IMR-90 (cell line): ENCODE data around the gene ARHGAP10. TPM values are rescaled to one million over a fixed set of nuclear protein-coding genes. Genes with fewer than 3 reads are reported as not detected.

Experiments used
- ATAC-seq: fragments of 200-7000 bp; cut with Tn5 transposase; 2 replicates; pipeline ENCODE4 v1.9.1; 2020; ENCODE audit warnings: low read depth, mild to moderate bottlenecking, moderate library complexity
- BruUV-seq: library from RNA; stranded (reverse); fragments of 400-500 nt; replicated peaks from 2 replicates; lab custom pipeline; 2021; lab: Mats Ljungman, UMichigan
- CTCF ChIA-PET: fragments of 300-600 bp; formaldehyde crosslinking; extraction: SDS; loops from one replicate; lab custom pipeline; 2021; ENCODE audit warnings: antibody characterized with exemption; lab: Yijun Ruan, JAX
- POLR2A ChIA-PET: fragments of 300-600 bp; sonication (Branson Sonifier 250); formaldehyde crosslinking; loops from one replicate; lab custom pipeline; 2022; ENCODE audit warnings: antibody characterized with exemption; ENCODE audit not compliant: unreplicated experiment; lab: Charles Lee
- DNase-seq: peaks from one replicate; pipeline ENCODE4 v3.0.0; 2013
- H2AFZ ChIP-seq: replicated peaks from 2 replicates; pipeline ENCODE3; 2013; ENCODE audit warnings: low read length, mild to moderate bottlenecking; ENCODE audit not compliant: poor library complexity
- H2AK5ac ChIP-seq: 2 replicates; pipeline ENCODE4 v1.6.1; 2013; ENCODE audit warnings: low read depth, low read length, inconsistent platforms
- H2AK9ac ChIP-seq: replicated peaks from 2 replicates; pipeline ENCODE3; 2013; ENCODE audit warnings: mild to moderate bottlenecking, low read depth, low read length, moderate library complexity; ENCODE audit not compliant: poor library complexity
- H2BK120ac ChIP-seq: 2 replicates; pipeline ENCODE4 v1.6.1; 2013; ENCODE audit warnings: low read depth, low read length, inconsistent platforms
- H2BK15ac ChIP-seq: 3 replicates; pipeline ENCODE4 v1.6.1; 2013; ENCODE audit warnings: low read depth, low read length, inconsistent platforms
- H2BK20ac ChIP-seq: 2 replicates; pipeline ENCODE4 v1.6.1; 2013; ENCODE audit warnings: low read depth, mild to moderate bottlenecking, inconsistent platforms, low read length, moderate library complexity
- H2BK5ac ChIP-seq: 2 replicates; pipeline ENCODE4 v1.6.1; 2013; ENCODE audit warnings: mild to moderate bottlenecking, low read depth, low read length, inconsistent platforms; ENCODE audit not compliant: poor library complexity, severe bottlenecking
- H3K14ac ChIP-seq: replicated peaks from 2 replicates; pipeline ENCODE4 v1.6.1; 2013; ENCODE audit warnings: low read depth, low read length, inconsistent platforms
- H3K18ac ChIP-seq: 2 replicates; pipeline ENCODE4 v1.6.1; 2013; ENCODE audit warnings: low read depth, low read length, control low read depth
- H3K23ac ChIP-seq: 2 replicates; pipeline ENCODE4 v1.6.1; 2013; ENCODE audit warnings: low read depth, low read length, inconsistent platforms
- H3K27ac ChIP-seq: 2 replicates; pipeline ENCODE4 v1.5.1; 2013; ENCODE audit warnings: mild to moderate bottlenecking, control low read depth, low read length; ENCODE audit not compliant: insufficient read depth
- H3K27me3 ChIP-seq: 2 replicates; pipeline ENCODE4 v1.6.1; 2013; ENCODE audit warnings: low read length; ENCODE audit not compliant: control insufficient read depth, insufficient read depth
- H3K36me3 ChIP-seq: 2 replicates; pipeline ENCODE4 v1.6.1; 2013; ENCODE audit warnings: low read length, mixed read lengths; ENCODE audit not compliant: control insufficient read depth, insufficient read depth
- H3K4ac ChIP-seq: 2 replicates; pipeline ENCODE4 v1.6.1; 2013; ENCODE audit warnings: low read depth, low read length, inconsistent platforms
- H3K4me1 ChIP-seq: 2 replicates; pipeline ENCODE4 v1.6.1; 2013; ENCODE audit warnings: low read length, mixed read lengths; ENCODE audit not compliant: control insufficient read depth, insufficient read depth
- H3K4me2 ChIP-seq: 2 replicates; pipeline ENCODE4 v1.6.1; 2013; ENCODE audit warnings: low read depth, mild to moderate bottlenecking, control low read depth, low read length, moderate library complexity
- H3K4me3 ChIP-seq: 2 replicates; pipeline ENCODE4 v1.5.1; 2013; ENCODE audit warnings: low read depth, mild to moderate bottlenecking, control low read depth, low read length, moderate library complexity; ENCODE audit not compliant: insufficient read depth
- H3K56ac ChIP-seq: 2 replicates; pipeline ENCODE4 v1.6.1; 2013; ENCODE audit warnings: low read length, inconsistent platforms; ENCODE audit not compliant: insufficient read depth; ENCODE audit errors: extremely low read depth
- H3K79me1 ChIP-seq, 2 experiments: 2 replicates each; pipeline ENCODE4 v1.6.1; 2013; ENCODE audit warnings: low read length in 2 of 2, inconsistent platforms in 1 of 2, low read depth in 1 of 2
- H3K9ac ChIP-seq: 2 replicates; pipeline ENCODE4 v1.6.1; 2013; ENCODE audit warnings: low read depth, low read length, control low read depth
- H3K9me1 ChIP-seq: 2 replicates; pipeline ENCODE4 v1.6.1; 2013; ENCODE audit warnings: low read length, inconsistent platforms; ENCODE audit not compliant: insufficient read depth
- H3K9me3 ChIP-seq: 2 replicates; pipeline ENCODE4 v1.6.1; 2013; ENCODE audit warnings: low read length; ENCODE audit not compliant: control insufficient read depth, insufficient read depth
- H4K20me1 ChIP-seq: 2 replicates; pipeline ENCODE4 v1.6.1; 2013; ENCODE audit warnings: low read length, inconsistent platforms; ENCODE audit not compliant: insufficient read depth
- H4K5ac ChIP-seq: 2 replicates; pipeline ENCODE4 v1.6.1; 2013; ENCODE audit warnings: mild to moderate bottlenecking, low read depth, low read length, control low read depth
- H4K8ac ChIP-seq, 2 experiments: 2 replicates each; pipeline ENCODE4 v1.6.1; 2013; ENCODE audit warnings: low read depth in 2 of 2, low read length in 2 of 2, control low read depth in 1 of 2, inconsistent platforms in 1 of 2
- H4K91ac ChIP-seq: 2 replicates; pipeline ENCODE4 v1.6.1; 2013; ENCODE audit warnings: low read depth, low read length, inconsistent platforms; ENCODE audit not compliant: insufficient read depth
- BHLHE40 ChIP-seq: fragments of 150-350 bp; IDR thresholded peaks from 2 replicates; pipeline ENCODE4 v1.6.1; 2016; ENCODE audit warnings: mild to moderate bottlenecking, low read depth, low read length
- CEBPB ChIP-seq: IDR thresholded peaks from 2 replicates; pipeline ENCODE4 v1.6.1; 2012; ENCODE audit warnings: low read depth, low read length, improper control_type of control experiment
- CHD1 ChIP-seq: IDR thresholded peaks from 2 replicates; pipeline ENCODE4 v1.6.1; 2012; ENCODE audit warnings: low read depth, low read length, improper control_type of control experiment
- FOS ChIP-seq: fragments of 150-350 bp; IDR thresholded peaks from 2 replicates; pipeline ENCODE4 v1.6.1; 2016; ENCODE audit warnings: low read depth, low read length
- MAFK ChIP-seq: IDR thresholded peaks from 2 replicates; pipeline ENCODE4 v1.6.1; 2012; ENCODE audit warnings: low read depth, low read length, improper control_type of control experiment
- MAZ ChIP-seq: IDR thresholded peaks from 2 replicates; pipeline ENCODE4 v1.6.1; 2012; ENCODE audit warnings: low read depth, mild to moderate bottlenecking, low read length, improper control_type of control experiment, moderate library complexity, borderline replicate concordance
- MXI1 ChIP-seq: IDR thresholded peaks from 2 replicates; pipeline ENCODE4 v1.6.1; 2012; ENCODE audit warnings: low read depth, mild to moderate bottlenecking, low read length, moderate library complexity, borderline replicate concordance
- NFE2L2 ChIP-seq: fragments of 150-350 bp; IDR thresholded peaks from 2 replicates; pipeline ENCODE4 v1.6.1; 2016; ENCODE audit warnings: low read depth, mild to moderate bottlenecking, low read length
- POLR2A ChIP-seq: IDR thresholded peaks from 2 replicates; pipeline ENCODE4 v1.6.1; 2012; ENCODE audit warnings: mild to moderate bottlenecking, low read depth, low read length
- RAD21 ChIP-seq: IDR thresholded peaks from 2 replicates; pipeline ENCODE4 v1.6.1; 2012; ENCODE audit warnings: low read length, improper control_type of control experiment
- RCOR1 ChIP-seq: IDR thresholded peaks from 2 replicates; pipeline ENCODE4 v1.6.1; 2012; ENCODE audit warnings: mild to moderate bottlenecking, low read length, improper control_type of control experiment; ENCODE audit not compliant: insufficient replicate concordance
- RFX5 ChIP-seq: IDR thresholded peaks from 2 replicates; pipeline ENCODE4 v1.8.0; 2012; ENCODE audit warnings: low read depth, mild to moderate bottlenecking, low read length, moderate library complexity
- SMC3 ChIP-seq: fragments of 150-350 bp; IDR thresholded peaks from 2 replicates; pipeline ENCODE4 v1.6.1; 2016; ENCODE audit warnings: low read depth, mild to moderate bottlenecking, antibody characterized with exemption, low read length, moderate library complexity
- USF2 ChIP-seq: fragments of 150-350 bp; IDR thresholded peaks from 2 replicates; pipeline ENCODE4 v1.6.1; 2017; ENCODE audit warnings: mild to moderate bottlenecking, antibody characterized with exemption, low read length, low read depth
- WGBS, 2 experiments: methylation state at CpG; one replicate each; pipeline versions ENCODE4 v1.1.5 to v1.1.7; 2013; ENCODE audit warnings: missing lambda C conversion rate in 2 of 2; ENCODE audit not compliant: insufficient read length in 1 of 2; ENCODE audit errors: extremely low coverage in 2 of 2; 5-methylcytosine and 5-hydroxymethylcytosine counted together
- dilution Hi-C: fragments of 300-500 bp; cut with HindIII; formaldehyde crosslinking; loops from one replicate; pipeline ENCODE4 v1.14.3; 2018; ENCODE audit warnings: low sequenced_read_pairs; ENCODE audit not compliant: unreplicated experiment
- in situ Hi-C: fragments of 300-500 bp; cut with MboI; formaldehyde crosslinking; loops from 3 replicates; pipeline ENCODE4 v1.14.3; 2019; ENCODE audit warnings: low sequenced_read_pairs, inconsistent platforms, mixed read lengths
- intact Hi-C: fragments of 100-400 bp; cut with micrococcal nuclease; formaldehyde crosslinking; loops from 2 replicates; pipeline ENCODE4 v1.10.0; 2022
- polyA plus RNA-seq, 3 experiments: library from polyadenylated mRNA; depleted of rRNA; stranded (reverse); fragments of >200 nt; gene quantifications; 2 replicates each; pipeline ENCODE4 v1.2.3, GENCODE V29; 2012; ENCODE audit warnings: low replicate concordance in 1 of 3
- total RNA-seq: library from RNA; depleted of rRNA; stranded (reverse); fragments of >200 nt; gene quantifications from 2 replicates; pipeline ENCODE4 v1.2.3, GENCODE V29; 2012
- TF ChIP-seq, protein P1 (sequence below): conservative IDR thresholded peaks from 2 replicates; pipeline ENCODE4 v1.5.1; 2012; ENCODE audit warnings: mild to moderate bottlenecking, low read depth, low read length, improper control_type of control experiment
- TF ChIP-seq, protein P2 (sequence below): fragments of 150-350 bp; IDR thresholded peaks from 2 replicates; pipeline ENCODE4 v1.6.1; 2016; ENCODE audit warnings: low read depth, mild to moderate bottlenecking, low read length, moderate library complexity, borderline replicate concordance

The ARHGAP10 gene
- total and polyA plus RNA-seq, 2 of the 4 experiments (the other 2 are of a cell fraction) = 27.1 to 29.4 TPM

DNA sequence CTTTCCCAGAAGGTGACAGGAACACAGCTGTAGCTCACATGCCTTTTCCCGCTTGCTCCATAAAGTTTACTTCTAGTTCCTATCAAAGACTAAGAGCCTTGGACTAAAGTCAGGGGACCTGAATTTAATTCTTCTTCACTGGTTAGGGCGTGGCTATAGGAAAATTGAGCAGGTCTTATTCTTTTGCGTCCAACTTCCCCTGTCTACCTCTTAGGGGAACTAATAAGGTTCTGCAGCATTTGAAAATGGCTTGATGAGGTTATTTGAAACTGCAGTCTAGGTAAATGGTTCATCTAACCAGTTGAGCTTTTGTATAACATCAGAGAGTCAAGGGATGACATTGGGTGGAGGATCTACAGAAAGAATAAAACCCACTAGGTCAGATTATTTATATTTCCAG lies 2.6 kb downstream of the ARHGAP10 start:
- Histone ChIP-seq H2AFZ (no peak overlapping the region), H2BK5ac (peak overlapping the region; percentile 12), H3K56ac (no peak overlapping the region), H4K20me1 (peaks cover 25% of the 10 kb centered on the region; the same call in 1 of the 2 replicates), H3K4ac (no peak overlapping the region), H2AK9ac (no peak overlapping the region), H3K4me1 (peaks cover 16% of the 10 kb centered on the region), H3K14ac (no peak overlapping the region), H3K18ac (no peak overlapping the region), H4K91ac (no peak overlapping the region), H3K9me3 (no peaks in the 10 kb centered on the region), H3K9ac (peak overlapping the region; percentile 98; the same call in 1 of the 2 replicates), H3K27me3 (no peaks in the 10 kb centered on the region), H3K79me1 (peaks cover 20 to 60% of the 10 kb centered on the region in 2 experiments; a peak in 3 of 4 replicates), H2BK20ac (no peak overlapping the region), H3K27ac (no peak overlapping the region), H3K36me3 (no peaks in the 10 kb centered on the region), H3K23ac (0 out of 2 replicates have a peak overlapping the region, but pooled peaks have one; percentile 10), H4K5ac (no peak overlapping the region; the same call in 1 of the 2 replicates), H2BK120ac (no peak overlapping the region), H3K4me3 (peak overlapping the region; percentile 97; the same call in 1 of the 2 replicates), H2BK15ac (no peak overlapping the region), H3K9me1 (peaks cover 7% of the 10 kb centered on the region), H3K4me2 (peak overlapping the region; percentile 91), H4K8ac (no peak overlapping the region), H2AK5ac (no peak overlapping the region)
- ATAC-seq (no peak), DNase-seq (no peak)
- BruUV-seq = no TSS peak
- ChIA-PET CTCF (interaction anchor here (1.6 kb wide), 1 partner anchor 133 kb away, joined by 4 read pairs; no protein-coding TSS in a partner anchor), POLR2A (no interaction called here)
- 100% methylated on average over 1 of the region's 3 CpGs; no CpG with 5 or more reads in 1 of the 2 experiments for WGBS, 2 experiments
- TF ChIP-seq MAFK (no peak), RAD21 (no peak), RCOR1 (no peak), MXI1 (no peak), RFX5 (no peak), SMC3 (no peak), CHD1 (no peak), FOS (no peak), CEBPB (no peak), NFE2L2 (no peak), USF2 (no peak), MAZ (no peak), BHLHE40 (no peak), POLR2A (no peak)
- TF ChIP-seq, protein P1, sequence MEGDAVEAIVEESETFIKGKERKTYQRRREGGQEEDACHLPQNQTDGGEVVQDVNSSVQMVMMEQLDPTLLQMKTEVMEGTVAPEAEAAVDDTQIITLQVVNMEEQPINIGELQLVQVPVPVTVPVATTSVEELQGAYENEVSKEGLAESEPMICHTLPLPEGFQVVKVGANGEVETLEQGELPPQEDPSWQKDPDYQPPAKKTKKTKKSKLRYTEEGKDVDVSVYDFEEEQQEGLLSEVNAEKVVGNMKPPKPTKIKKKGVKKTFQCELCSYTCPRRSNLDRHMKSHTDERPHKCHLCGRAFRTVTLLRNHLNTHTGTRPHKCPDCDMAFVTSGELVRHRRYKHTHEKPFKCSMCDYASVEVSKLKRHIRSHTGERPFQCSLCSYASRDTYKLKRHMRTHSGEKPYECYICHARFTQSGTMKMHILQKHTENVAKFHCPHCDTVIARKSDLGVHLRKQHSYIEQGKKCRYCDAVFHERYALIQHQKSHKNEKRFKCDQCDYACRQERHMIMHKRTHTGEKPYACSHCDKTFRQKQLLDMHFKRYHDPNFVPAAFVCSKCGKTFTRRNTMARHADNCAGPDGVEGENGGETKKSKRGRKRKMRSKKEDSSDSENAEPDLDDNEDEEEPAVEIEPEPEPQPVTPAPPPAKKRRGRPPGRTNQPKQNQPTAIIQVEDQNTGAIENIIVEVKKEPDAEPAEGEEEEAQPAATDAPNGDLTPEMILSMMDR = no peak
- TF ChIP-seq, protein P2, sequence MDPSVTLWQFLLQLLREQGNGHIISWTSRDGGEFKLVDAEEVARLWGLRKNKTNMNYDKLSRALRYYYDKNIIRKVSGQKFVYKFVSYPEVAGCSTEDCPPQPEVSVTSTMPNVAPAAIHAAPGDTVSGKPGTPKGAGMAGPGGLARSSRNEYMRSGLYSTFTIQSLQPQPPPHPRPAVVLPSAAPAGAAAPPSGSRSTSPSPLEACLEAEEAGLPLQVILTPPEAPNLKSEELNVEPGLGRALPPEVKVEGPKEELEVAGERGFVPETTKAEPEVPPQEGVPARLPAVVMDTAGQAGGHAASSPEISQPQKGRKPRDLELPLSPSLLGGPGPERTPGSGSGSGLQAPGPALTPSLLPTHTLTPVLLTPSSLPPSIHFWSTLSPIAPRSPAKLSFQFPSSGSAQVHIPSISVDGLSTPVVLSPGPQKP = no peak
- in situ Hi-C loops (loop anchor here (5.0 kb wide), 1 partner anchor 133 kb away; no protein-coding TSS in a partner anchor), dilution Hi-C loops (no loop called here), intact Hi-C loops (loop anchor here (1.0 to 5.0 kb wide), 4 partner anchors 38 to 132 kb away; partner anchors contain the start of gene PRMT9)
